Fibroblast of skin of scalp (primary cell): ENCODE data around the gene SHISA4.
A peak's percentile ranks its signal among the peaks of the same experiment; 100 is the strongest.
"Not testable (repeated sequence)": the region's sequence is repeated elsewhere in the genome, so short reads cannot be mapped to it uniquely, and the experiment has no call there.

Experiments
- DNase-seq: peaks from one replicate; pipeline ENCODE4 v3.0.0-alpha.2; 2013

Gene SHISA4

GRCh38 chr1:201899683-201900429, 11.2 kb downstream of the SHISA4 start:
- DNase-seq, result no peak

- DNase-seq, result no peak
Measured at GRCh38 chr1:201900476-201900875, 11.8 kb downstream of the SHISA4 start.

DNA sequence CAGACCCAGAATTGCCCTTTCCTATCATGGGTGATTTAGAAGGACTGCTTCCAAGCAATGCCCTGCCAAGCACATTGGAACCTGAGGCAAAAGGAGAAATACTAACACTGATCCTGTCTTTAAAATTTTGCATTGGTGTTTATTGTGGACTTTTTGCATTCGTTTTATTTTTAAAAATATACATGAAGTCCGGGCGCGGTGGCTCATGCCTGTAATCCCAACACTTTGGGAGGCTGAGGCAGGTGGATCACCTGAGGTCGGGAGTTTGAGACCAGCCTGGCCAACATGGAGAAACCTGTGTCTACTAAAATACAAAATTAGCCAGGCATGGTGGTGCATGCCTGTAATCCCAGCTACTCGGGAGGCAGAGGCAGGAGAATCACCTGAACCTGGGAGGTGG, 12.3 kb downstream of the SHISA4 start:
- not testable (repeated sequence) for DNase-seq

GRCh38 chr1:201902198-201902597, 13.5 kb downstream of the SHISA4 start:
- DNase-seq, result peak; percentile 72

DNA sequence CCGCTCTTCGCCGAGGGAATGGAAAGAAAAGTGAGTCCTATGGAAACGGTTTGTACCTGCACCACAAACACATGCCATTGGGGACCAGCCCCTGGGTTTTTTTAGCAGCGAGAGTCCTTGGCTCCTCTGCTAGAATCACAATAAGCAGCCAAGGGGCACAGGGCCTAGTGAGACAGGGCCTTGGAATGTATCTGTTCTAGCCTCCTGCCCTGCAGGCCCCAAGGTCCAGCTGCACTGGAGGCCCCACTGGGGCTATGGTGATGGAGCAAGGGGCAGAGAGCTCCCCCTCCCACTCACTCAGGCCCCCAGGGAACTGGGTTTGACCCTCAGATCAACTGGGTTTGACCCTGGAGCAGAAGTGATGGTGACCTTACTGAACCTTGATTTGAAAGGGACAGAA, 14.4 kb downstream of the SHISA4 start:
- peak; percentile 77 for DNase-seq

- peak; percentile 99 for DNase-seq
Measured at GRCh38 chr1:201904579-201904978, 15.9 kb downstream of the SHISA4 start.

DNA sequence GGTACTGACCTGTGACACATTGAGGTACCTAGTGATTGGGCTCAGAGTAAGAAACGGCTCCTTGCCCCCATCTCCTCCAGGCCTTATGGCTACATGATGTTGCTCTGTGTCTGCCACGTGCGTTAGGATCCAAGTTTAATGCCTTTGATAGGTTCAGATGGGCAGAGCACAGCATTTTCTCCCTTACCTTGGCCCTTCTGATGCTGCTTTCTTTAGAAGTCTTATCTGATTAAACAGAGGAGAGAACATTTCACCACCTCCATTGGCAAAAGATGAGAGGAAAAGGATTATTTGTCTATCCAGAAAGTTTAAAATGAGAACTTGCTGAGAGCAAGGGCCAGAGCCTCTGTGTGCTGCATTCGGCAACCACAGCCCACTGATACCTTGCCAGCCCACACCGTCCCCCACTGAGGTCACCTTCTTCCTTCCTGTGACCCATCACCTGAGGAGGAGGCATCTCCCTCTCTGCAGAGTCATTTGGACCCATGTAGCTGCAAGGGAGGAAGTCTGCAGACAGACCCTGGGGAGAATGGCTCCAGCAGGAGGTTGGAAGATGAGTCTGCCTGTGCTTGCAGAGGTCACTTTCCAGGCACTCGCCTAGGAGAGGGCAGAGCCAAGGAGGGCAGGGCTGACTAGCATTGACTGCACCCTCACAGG, 16.7 kb downstream of the SHISA4 start:
- DNase-seq, result no peak

DNA sequence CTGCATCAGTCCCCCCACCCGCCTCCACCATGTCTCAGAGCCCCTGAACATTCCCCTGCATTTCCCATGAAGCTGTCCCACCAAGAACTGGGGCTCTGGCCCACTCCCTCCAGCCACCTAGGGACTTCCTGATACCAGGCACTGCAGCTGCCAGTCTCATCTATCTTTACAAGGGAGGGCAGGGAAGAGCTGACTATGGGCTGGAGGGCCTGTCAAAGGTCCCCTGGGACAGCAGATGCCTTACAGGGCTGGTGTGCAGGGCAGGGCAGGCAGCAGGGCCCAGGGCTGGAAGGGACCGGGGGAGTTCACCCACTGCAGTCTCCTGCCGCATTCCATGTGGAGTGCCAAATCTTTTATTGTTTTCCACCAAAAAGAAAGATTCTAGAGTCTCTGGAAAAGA, 17.6 kb downstream of the SHISA4 start:
- peak; percentile 48 for DNase-seq

GRCh38 chr1:201907621-201908020, 18.9 kb downstream of the SHISA4 start:
- no peak for DNase-seq

DNA sequence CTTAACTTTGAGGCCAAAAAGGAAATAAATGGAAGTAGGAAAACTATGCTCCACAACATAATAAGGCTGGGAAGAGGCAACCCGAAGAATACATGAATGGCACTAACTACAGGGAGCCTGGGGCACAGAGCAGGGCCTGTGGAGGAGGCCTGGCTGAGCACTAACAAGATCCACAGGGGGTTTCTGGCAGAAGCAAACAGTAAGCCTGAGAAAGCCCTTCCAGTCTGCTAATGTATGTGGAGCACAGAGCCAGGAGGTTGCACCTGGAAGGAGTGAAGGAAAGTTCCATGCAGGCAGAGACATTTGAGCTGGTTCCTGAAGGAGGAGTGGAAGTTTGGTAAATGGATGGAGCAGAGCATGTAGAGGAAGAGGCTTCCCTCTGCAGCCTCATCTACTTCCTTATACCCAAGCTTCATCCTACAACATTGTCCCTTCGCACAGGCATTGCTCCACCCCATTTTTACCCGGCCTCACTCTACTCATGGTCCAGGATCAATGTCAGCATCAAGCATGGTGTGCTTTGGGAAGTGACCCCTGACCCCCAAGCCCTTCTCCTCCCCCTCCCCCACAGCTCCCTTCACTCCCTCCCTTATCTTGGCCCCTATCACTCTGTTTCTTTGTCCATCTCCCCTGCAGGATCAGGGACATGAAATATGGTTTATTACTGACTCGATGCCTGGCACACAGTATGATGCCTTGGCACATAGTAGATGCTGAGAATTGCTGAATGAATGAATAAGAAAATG, 23.3 kb downstream of the SHISA4 start:
- no peak for DNase-seq

DNA sequence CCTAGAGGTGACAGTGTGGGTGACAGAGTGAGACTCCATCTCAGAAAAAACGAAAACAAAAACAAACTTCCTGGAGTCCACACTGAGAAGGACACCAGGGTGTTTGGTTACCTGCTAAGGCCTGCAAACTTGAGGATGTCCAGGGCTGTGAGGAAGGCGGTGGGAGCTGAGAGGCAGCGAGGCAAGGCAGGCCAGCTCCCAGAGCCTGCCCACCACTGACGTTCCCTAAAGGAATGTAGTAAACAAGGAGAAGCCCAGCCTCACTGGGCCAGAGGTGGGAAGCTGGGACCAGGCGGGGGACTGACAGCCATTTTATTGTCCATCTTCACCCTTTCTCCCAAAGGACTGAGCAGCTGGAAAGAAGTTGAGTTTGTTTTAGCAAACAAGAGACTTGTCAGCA, 24.1 kb downstream of the SHISA4 start:
- DNase-seq, result peak; percentile 35

GRCh38 chr1:201914456-201915235, 25.9 kb downstream of the SHISA4 start:
- peak; percentile 48 for DNase-seq

- peak; percentile 78 for DNase-seq
Measured at GRCh38 chr1:201916649-201917249, 28.1 kb downstream of the SHISA4 start.

GRCh38 chr1:201917362-201918033, 28.8 kb downstream of the SHISA4 start:
- DNase-seq, result peak; percentile 80

GRCh38 chr1:201918343-201918742, 29.6 kb downstream of the SHISA4 start:
- no peak for DNase-seq

DNA sequence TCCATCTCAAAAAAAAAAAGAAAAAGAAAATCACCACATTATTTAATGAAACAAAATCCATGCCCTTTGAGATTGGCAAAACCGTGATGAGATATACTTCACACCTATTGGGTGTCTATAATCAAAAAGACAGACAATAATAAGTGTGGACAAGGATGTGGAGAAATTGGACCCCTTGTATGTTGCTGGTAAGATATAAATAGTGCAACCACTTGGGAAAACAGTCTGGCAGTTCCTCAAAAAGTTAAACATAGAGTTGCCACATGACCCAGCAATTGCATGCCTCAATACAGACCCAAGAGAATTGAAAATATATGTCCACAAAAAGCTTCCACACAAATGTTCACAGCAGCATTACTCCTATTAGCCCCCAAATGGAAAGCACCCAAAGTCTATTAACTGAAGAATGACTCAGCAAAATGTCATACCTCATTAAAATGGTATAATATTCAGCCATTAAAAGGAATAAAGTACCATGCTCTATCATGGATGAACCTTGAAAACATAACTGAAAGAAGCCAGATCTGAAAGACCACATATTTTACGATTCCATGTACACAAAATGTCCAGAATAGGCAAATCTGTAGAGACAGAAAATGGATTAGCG, 33.4 kb downstream of the SHISA4 start:
- DNase-seq, result no peak

DNA sequence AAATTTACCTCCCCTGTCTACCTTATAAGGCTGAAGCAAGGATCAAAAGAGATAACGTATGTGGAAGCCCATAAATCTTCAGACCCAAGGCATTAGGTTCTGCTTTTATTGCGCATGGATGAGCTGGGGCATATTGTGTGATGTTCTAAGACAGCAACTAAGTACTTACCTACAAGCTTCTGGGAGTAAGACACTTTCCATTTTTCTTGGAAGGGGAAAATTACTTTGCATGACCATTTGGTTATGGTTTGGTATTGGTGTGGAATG, 36.5 kb downstream of the SHISA4 start:
- DNase-seq, result no peak

GRCh38 chr1:201925981-201926645, 37.4 kb downstream of the SHISA4 start:
- DNase-seq, result peak; percentile 67

DNA sequence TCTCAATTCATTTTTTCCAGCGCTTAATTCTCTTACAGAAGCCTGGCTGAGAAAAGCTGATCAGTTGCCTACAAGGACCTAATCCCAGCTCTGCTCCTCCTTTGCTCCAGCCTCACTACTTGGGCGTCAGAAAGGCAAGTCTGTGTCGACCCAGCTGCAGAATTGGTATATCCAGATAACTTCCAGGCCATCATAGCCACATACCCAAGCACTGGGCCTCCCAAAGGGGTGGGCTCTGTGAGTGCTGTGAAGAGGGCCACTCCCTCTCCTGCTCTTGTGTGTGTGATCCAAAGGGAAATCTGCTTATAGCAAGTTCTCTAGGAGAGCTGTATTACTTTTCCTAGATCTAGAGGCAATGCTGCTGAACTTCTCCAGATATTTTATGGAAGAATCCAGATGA, 39.6 kb downstream of the SHISA4 start:
- no peak for DNase-seq

DNA sequence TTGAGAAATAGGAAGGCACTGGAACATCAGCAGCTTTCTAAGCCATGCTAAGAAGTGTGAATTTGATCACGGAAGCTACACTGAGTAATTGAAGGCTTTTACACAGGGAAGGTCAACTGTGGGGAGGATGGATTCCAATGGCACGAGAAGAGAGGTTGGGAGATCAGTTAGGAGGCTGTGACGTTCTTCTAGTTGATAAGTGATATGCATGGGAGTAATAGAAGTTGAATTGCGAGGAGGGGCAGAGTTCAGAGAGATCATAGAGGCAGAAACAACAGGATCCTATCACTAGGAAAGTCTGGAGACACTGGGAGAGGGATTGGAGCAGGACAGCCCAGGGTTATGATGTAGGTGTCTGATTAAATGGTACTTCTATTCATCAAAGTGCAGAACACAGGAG, 41.4 kb downstream of the SHISA4 start:
- no peak for DNase-seq

- DNase-seq, result no peak
Measured at GRCh38 chr1:201930803-201931202, 42.1 kb downstream of the SHISA4 start.
